SKM-1 treated with dmso at 0.1 percent for 144 hours (cell line): ENCODE measurements around the gene ADGRE3.
"Not testable (repeated sequence)": the region's sequence is repeated elsewhere in the genome, so short reads cannot be mapped to it uniquely, and the experiment has no call there.

Experiments used
- DNase-seq: peaks from one replicate; lab custom pipeline; 2025; ENCODE audit not compliant: unreplicated experiment; lab: John Stamatoyannopoulos, UW

The ADGRE3 gene

GRCh38 chr19:14611051-14611450 is 63.6 kb downstream of the ADGRE3 start:
- peak; percentile 48 for DNase-seq

- no peak for DNase-seq
Measured at GRCh38 chr19:14606627-14607026, 68.0 kb downstream of the ADGRE3 start.

- DNase-seq = no peak
Measured at GRCh38 chr19:14603990-14604387, 70.7 kb downstream of the ADGRE3 start.

GRCh38 chr19:14599548-14600147 is 75.0 kb downstream of the ADGRE3 start:
- no peak for DNase-seq

- DNase-seq = no peak
Measured at GRCh38 chr19:14595558-14595957, 79.1 kb downstream of the ADGRE3 start.

GRCh38 chr19:14589433-14589832 is 85.2 kb downstream of the ADGRE3 start:
- DNase-seq = not testable (repeated sequence)

- not testable (repeated sequence) for DNase-seq
Measured at GRCh38 chr19:14585187-14585586, 89.5 kb downstream of the ADGRE3 start.

- not testable (repeated sequence) for DNase-seq
Measured at GRCh38 chr19:14584372-14584771, 90.3 kb downstream of the ADGRE3 start.

- DNase-seq = no peak
Measured at GRCh38 chr19:14582894-14583340, 91.7 kb downstream of the ADGRE3 start, which contains the start of gene CLEC17A. Gene CLEC17A (plus strand): TSS chr19:14583084. CDS start chr19:14583161, 77 bp downstream.

GRCh38 chr19:14580623-14581237 is 93.9 kb downstream of the ADGRE3 start:
- DNase-seq = no peak

- no peak for DNase-seq
Measured at GRCh38 chr19:14577885-14578427, 96.7 kb downstream of the ADGRE3 start.

- DNase-seq = no peak
Measured at GRCh38 chr19:14577264-14577663, 97.4 kb downstream of the ADGRE3 start.

GRCh38 chr19:14576363-14576762 is 98.3 kb downstream of the ADGRE3 start:
- DNase-seq = no peak

- no peak for DNase-seq
Measured at GRCh38 chr19:14575428-14575980, 99.1 kb downstream of the ADGRE3 start.

- DNase-seq = peak; percentile 95
Measured at GRCh38 chr19:14571695-14572490, 102.8 kb downstream of the ADGRE3 start, which contains the start of gene NDUFB7. Gene NDUFB7 (minus strand): TSS chr19:14572066. CDS start chr19:14572000, 66 bp downstream.

- no peak for DNase-seq
Measured at GRCh38 chr19:14570864-14571527, 103.6 kb downstream of the ADGRE3 start.
